Stomach (tissue), 4 donors: ENCODE results near the gene EVX1.

Experiments used
- CTCF ChIP-seq, 7 experiments: fragments of 450-650 bp in 4 of 7; fragments of 200-600 bp in 3 of 7; sonication (generic) in 3 of 7; IDR thresholded peaks; one replicate each; pipeline ENCODE4 v1.5.1; 2016 to 2019; ENCODE audit warnings: antibody characterized with exemption in 7 of 7, control low read depth in 2 of 7, mild to moderate bottlenecking in 1 of 7
- POLR2A ChIP-seq, 4 donors: fragments of 450-650 bp; IDR thresholded peaks; one replicate each; pipeline ENCODE4 v1.6.1; 2016; ENCODE audit warnings: antibody characterized with exemption in 4 of 4, control low read depth in 2 of 4, mild to moderate bottlenecking in 1 of 4, moderate library complexity in 1 of 4

GRCh38 chr7:27219821-27220220 is 22.8 kb upstream of the EVX1 start:
- no peak for TF ChIP-seq CTCF (IDR thresholded peaks at IDR 0.05)
- no peak for TF ChIP-seq POLR2A (IDR thresholded peaks at IDR 0.05)
